ENCODE data around the gene FAM124A.

DNA sequence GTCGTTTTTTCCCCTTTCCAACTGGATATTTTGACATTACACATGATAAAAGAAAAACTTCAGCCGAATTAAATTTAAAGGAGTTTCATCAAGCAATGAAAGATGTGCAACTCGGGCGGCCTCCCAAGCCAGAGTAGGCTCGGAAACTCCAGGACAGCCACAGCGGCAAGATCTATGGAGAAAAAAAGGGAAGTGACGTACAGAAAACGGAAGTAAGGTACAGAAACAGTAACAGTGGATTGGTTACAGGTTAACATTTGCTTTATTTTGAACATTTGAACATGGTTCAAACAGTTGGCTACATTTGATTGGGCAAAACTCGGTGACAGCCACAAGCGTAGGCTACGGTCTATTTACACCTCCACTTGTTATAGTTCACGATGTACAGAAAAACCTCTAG is 30.5 kb upstream of the FAM124A start:
- TF ChIP-seq EZH2 (IDR thresholded peaks at IDR 0.05; ENCODE audit: low read depth): no peak
- TF ChIP-seq, protein P1, sequence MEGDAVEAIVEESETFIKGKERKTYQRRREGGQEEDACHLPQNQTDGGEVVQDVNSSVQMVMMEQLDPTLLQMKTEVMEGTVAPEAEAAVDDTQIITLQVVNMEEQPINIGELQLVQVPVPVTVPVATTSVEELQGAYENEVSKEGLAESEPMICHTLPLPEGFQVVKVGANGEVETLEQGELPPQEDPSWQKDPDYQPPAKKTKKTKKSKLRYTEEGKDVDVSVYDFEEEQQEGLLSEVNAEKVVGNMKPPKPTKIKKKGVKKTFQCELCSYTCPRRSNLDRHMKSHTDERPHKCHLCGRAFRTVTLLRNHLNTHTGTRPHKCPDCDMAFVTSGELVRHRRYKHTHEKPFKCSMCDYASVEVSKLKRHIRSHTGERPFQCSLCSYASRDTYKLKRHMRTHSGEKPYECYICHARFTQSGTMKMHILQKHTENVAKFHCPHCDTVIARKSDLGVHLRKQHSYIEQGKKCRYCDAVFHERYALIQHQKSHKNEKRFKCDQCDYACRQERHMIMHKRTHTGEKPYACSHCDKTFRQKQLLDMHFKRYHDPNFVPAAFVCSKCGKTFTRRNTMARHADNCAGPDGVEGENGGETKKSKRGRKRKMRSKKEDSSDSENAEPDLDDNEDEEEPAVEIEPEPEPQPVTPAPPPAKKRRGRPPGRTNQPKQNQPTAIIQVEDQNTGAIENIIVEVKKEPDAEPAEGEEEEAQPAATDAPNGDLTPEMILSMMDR (conservative IDR thresholded peaks at IDR 0.05): no peak

Data from PC-9 (cell line).